ENCODE data around the gene SYT2. TPM values are rescaled to one million over a fixed set of nuclear protein-coding genes. Genes with fewer than 3 reads are reported as not detected.
A peak's percentile ranks its signal among the peaks of the same experiment; 100 is the strongest.

Gene SYT2
- total and polyA plus RNA-seq, 9 of the 15 experiments (the other 6 are each of a cell fraction or from before 2014, with no cell fraction given): not detected

- TF ChIP-seq ETS2 (tag; IDR thresholded peaks at IDR 0.05; ENCODE audit: borderline replicate concordance, poor library complexity, severe bottlenecking): no peak
Measured at GRCh38 chr1:202654079-202654478, 56.2 kb downstream of the SYT2 start (continued).

GRCh38 chr1:202649553-202650392 lies 60.5 kb downstream of the SYT2 start:
- BruUV-seq (replicated peaks): no TSS peak
- H2AFZ ChIP-seq (ENCODE audit: low read depth, low read length): no peak overlapping the region
- H3K9me3 ChIP-seq (replicated peaks; ENCODE audit: control insufficient read depth, insufficient read depth, low read depth, low read length): no peaks in the 10 kb centered on the region
- no peak overlapping the region for H3K4me3 ChIP-seq
- H3K9me1 ChIP-seq (ENCODE audit: control insufficient read depth, insufficient read depth, low read length): no peaks in the 10 kb centered on the region
- no peak overlapping the region for H3K27ac ChIP-seq (ENCODE audit: extremely low read depth, low read depth, low read length)
- H3K27me3 ChIP-seq (ENCODE audit: control insufficient read depth in 2 of 2, insufficient read depth in 2 of 2, low read length in 2 of 2): peaks cover 39 to 78% of the 10 kb centered on the region in 2 experiments
- intact Hi-C loops (cut with micrococcal nuclease) (no loop called here), in situ Hi-C loops (cut with MboI) (no loop called here)
- no peaks in the 10 kb centered on the region for H3K36me3 ChIP-seq (ENCODE audit: control insufficient read depth, insufficient read depth, low read length)
- no peak overlapping the region for H3K4me2 ChIP-seq (ENCODE audit: insufficient read depth, low read length)
- H4K20me1 ChIP-seq (replicated peaks; ENCODE audit: control insufficient read depth, insufficient read depth, low read length): peaks cover 20% of the 10 kb centered on the region
- H3K79me2 ChIP-seq (ENCODE audit: control insufficient read depth, insufficient read depth, low read length): no peaks in the 10 kb centered on the region
- WGBS (ENCODE audit: insufficient coverage, low coverage, missing lambda C conversion rate): 13% methylated on average over 15 of the region's 15 CpGs
- FAIRE-seq: no peak
- no peak for DNase-seq (ENCODE audit: extremely low read depth in 1 of 4, low spot score in 3 of 4)
- H3K4me1 ChIP-seq (replicated peaks in 1 of 2; ENCODE audit: control insufficient read depth in 2 of 2, insufficient read depth in 2 of 2, low read length in 2 of 2): no peaks in the 10 kb centered on the region
- ChIA-PET CTCF (ENCODE audit: low intra/inter-chr PET ratio) (no interaction called here), POLR2A (interaction anchor here (0.6 to 0.7 kb wide), 2 partner anchors 365 to 402 kb away, joined by 3 read pairs; no protein-coding TSS in a partner anchor)
- no peak for ATAC-seq
- H3K9ac ChIP-seq (ENCODE audit: insufficient read depth in 1 of 2, low read depth in 2 of 2, low read length in 2 of 2): no peak overlapping the region
- TF ChIP-seq IRF2 (CRISPR knock-in tag; IDR thresholded peaks at IDR 0.05) (no peak), PCBP1 (IDR thresholded peaks at IDR 0.05; ENCODE audit: low read depth, low read length, poor library complexity, severe bottlenecking) (no peak), ESRRA (IDR thresholded peaks at IDR 0.05; ENCODE audit: borderline replicate concordance, low read depth) (peak; percentile 31; the same call in 1 of the 2 replicates), PATZ1 (CRISPR knock-in tag; IDR thresholded peaks at IDR 0.05; ENCODE audit: borderline replicate concordance) (no peak), PTBP1 (IDR thresholded peaks at IDR 0.05; ENCODE audit: low read depth, low read length) (0 out of 2 replicates have a peak, but pooled peaks have one; percentile 67), TCF15 (CRISPR knock-in tag; IDR thresholded peaks at IDR 0.05) (no peak), CBX1 (IDR thresholded peaks at IDR 0.05; ENCODE audit: low read depth) (peak; percentile 56; the same call in 1 of the 2 replicates), RCOR1 (IDR thresholded peaks at IDR 0.05; ENCODE audit: borderline replicate concordance in 1 of 2, low read depth in 2 of 2, low read length in 2 of 2) (peak in 1 of 2 experiments; percentile 27; a peak in 1 of 4 replicates), BCOR (IDR thresholded peaks at IDR 0.05) (peak; percentile 76), U2AF1 (optimal IDR thresholded peaks at IDR 0.05; ENCODE audit: low read depth, low read length) (no peak), ADNP (tag; IDR thresholded peaks at IDR 0.05) (peak; percentile 63; the same call in 1 of the 2 replicates), THAP12 (CRISPR knock-in tag; IDR thresholded peaks at IDR 0.05) (no peak), SMARCA5 (IDR thresholded peaks at IDR 0.05) (0 out of 2 replicates have a peak, but pooled peaks have one; percentile 32), ETV1 (tag; conservative IDR thresholded peaks at IDR 0.05; ENCODE audit: low read depth) (no peak), CC2D1A (IDR thresholded peaks at IDR 0.05) (no peak)
